Left colon (tissue), 2 donors: ENCODE data around the gene FOXJ3. TPM values are rescaled to one million over a fixed set of nuclear protein-coding genes. Genes with fewer than 3 reads are reported as not detected.

Experiments used
- ATAC-seq: fragments of 200-7000 bp; cut with Tn5 transposase; one replicate; pipeline ENCODE4 v1.9.1; 2020; ENCODE audit warnings: mild to moderate bottlenecking, moderate library complexity
- DNase-seq, 2 donors: peaks; one replicate each; pipeline ENCODE4 v3.0.0-alpha.2; 2020
- intact Hi-C, 2 donors: fragments of 100-400 bp; cut with DNase I in 1 of 2; cut with micrococcal nuclease in 1 of 2; formaldehyde crosslinking; loops; one replicate each; pipeline versions ENCODE4 v1.11.2 to v1.14.0; 2022; cut with DNase I, micrococcal nuclease
- total RNA-seq, 2 donors: library from RNA; stranded (reverse); fragmentation: NEBNext Ultra II Directional; extraction: Animal tissue kit (Norgen Biotek cat#: 25700); gene quantifications; one replicate each; pipeline ENCODE4 v1.2.1, GENCODE V29; 2021
- donor health status: DM: no; HTN: no; CAD: no.
- donor health status: DM: yes; HTN: yes; CAD: no.

The FOXJ3 gene
- total RNA-seq, 2 donors from 2014 or later, result 45.3 to 58.9 TPM

DNA sequence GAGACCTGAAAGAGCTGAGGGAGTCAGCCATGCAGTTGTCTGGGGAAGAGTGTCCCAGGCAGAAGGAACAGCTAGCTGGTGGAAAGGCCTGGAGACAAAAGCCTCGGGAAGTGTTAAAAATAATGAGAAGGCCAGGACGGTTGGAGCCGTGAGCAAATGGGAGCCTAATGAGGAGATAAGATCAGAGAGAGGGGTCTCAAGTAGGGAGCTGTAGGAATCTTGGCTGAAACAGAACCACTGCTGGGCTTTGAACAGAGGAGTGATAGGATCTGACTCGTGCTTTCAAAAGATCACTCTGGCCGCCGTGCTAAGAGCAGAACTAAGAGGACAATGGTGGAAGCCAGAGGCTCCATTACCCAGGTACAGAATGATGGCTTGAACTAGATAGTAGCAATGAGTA, 1.9 kb upstream of the FOXJ3 start:
- ATAC-seq, result no peak
- no peak for DNase-seq
- intact Hi-C loops, result loop anchor here in 1 of 2 donors (10.0 kb wide), 1 partner anchor 118 kb away; the partner anchor contains the start of genes PPCS and ZMYND12

DNA sequence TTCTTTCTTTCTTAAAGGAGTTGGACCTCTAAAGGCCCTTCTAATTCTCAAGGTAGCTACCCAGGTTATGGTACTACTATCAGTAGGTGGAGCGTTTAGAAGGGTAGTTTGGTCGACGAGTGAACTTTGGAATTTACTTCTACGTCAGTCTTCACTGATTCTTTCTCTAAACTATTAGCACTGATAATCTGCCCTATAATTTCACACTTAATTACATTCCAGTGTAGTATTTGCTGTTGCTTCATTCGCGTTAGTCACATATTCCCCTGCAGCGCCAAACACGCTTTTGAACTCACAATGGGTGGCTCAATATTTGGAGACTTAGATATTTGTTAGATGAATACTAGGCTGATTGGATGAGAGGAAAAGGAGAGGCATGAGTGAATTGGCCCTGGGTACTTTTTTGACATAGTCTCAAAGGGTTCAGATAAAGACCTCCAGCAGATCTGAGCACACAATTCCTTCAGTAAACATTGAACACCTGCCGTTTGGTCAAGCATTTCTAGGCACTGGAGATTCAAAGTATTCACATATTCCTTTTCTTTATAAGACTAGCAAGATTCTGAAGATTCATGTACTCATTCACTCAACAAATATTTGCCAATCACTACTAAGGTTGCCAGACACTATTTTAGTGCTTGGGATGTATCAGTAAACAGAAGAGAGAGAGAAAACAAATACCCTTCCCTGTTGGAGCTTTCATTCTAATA, 929 bp upstream of the FOXJ3 start:
- DNase-seq, result no peak
- intact Hi-C loops, result loop anchor here in 1 of 2 donors (10.0 kb wide), 1 partner anchor 119 kb away; the partner anchor contains the start of genes PPCS and ZMYND12
- peak; percentile 54 for ATAC-seq

DNA sequence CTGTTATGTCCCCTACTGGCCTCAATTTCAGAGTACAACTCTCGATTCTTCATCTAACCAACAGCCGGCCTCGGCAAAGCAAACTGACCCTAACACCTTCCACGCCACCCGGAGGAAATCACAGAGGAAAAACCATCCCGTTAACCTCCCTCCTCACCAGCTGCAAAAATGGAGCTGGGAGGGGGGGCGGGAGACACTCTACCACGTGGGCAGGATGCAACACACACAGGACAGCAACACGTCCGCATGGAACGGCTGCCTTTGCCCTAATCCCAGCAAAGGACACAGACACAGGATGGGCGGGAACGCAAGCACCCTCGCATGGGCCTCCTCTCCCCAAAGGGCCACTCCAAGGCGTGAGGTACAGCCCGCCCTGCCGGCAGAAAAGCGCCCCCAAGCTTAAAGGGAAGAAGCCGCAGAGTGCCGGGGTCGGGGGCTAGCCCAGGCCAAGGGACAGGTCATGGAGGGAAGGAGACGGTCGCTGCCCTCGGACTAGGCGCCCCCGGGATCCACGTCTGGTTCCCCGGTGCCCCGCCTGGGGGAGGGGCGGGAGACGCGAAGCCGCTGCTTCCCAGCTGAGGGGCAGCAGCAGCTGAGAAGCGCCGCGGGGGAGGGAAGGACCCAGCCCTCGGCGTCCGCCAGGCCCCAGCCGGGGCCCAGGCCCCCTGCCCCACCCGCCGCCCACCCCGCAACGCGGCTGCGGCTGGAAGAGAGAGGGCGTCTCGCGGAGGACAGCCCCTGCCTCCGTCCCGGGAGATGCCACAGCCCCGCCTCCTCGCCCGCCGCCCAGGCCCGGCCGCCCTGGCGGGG, 590 bp downstream of the FOXJ3 start:
- DNase-seq (peak; percentile 60 to 61), ATAC-seq (peak; percentile 51)
- intact Hi-C loops, result loop anchor here in 1 of 2 donors (10.0 kb wide), 1 partner anchor 120 kb away; the partner anchor contains the start of genes PPCS and ZMYND12

DNA sequence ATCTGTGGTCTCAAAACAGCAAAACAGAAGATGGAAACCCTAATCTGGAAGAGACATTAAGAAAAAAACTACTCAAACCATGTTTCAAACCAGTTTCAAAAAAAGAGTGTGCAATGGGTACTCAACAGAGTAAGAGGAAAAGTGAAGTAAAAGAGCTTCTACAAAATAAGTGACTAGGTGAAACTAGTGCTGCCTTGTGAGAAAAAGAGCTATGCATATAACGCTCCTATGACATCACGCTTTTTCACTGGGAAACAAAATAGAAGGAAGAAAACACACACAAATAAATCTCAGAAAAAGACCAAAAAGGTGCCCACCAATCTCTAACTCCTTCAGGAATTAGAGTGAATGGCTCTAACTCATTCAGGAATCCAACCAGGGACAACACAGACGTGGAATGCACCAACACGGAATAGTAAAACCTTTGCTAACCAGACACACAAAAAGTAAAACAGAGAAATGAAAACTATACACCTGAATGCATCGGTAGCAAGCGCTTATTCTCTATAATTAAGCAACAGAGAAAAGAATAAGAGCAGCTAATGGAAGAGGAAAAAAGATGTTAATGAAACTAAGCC, 1.3 kb downstream of the FOXJ3 start:
- no peak for DNase-seq
- intact Hi-C loops, result loop anchor here in 1 of 2 donors (10.0 kb wide), 1 partner anchor 121 kb away; the partner anchor contains the start of genes PPCS and ZMYND12

DNA sequence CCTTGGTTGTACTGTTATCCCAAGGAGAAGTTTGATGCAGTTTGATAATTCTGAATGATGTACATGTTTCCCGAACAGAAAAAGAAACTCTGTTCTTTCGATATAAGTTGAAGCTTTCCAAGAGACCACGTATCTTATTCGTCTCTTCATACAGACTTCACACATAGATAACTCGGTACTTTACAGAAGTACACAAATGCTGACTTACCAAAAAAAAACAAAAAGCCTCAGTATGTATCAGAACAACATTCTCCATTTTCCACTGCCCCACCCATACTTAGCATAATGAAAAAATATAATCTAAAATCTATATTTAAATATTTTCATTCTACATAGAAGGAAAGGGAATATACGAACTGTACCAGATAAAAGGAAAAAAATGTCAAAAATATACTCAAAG, 2.2 kb downstream of the FOXJ3 start:
- intact Hi-C loops, result loop anchor here in 1 of 2 donors (10.0 kb wide), 1 partner anchor 122 kb away; the partner anchor contains the start of genes PPCS and ZMYND12
- no peak for DNase-seq
- no peak for ATAC-seq

More for the DNA sequence above, 1.3 kb downstream of the FOXJ3 start:
- no peak for ATAC-seq

DNA sequence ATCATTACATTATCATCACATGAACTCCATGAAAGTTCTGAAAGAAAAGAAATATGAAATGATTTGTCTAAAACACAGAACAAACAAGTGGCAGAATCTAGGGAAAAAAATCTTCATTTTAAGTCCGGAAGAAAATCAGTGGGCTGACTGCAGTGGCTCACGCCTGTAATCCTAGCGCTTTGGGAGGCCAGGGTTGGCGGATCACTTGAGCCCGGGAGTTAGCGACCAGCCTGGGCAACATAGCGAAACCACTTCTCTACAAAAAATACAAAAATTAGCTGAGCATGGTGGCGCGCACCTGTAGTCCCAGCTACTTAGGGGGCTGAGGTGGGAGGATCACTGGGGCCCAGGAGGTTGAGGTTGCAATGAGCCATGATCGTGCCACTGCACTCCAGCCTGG, 4.8 kb downstream of the FOXJ3 start:
- intact Hi-C loops, result loop anchor here in 1 of 2 donors (10.0 kb wide), 1 partner anchor 125 kb away; the partner anchor contains the start of genes PPCS and ZMYND12
- DNase-seq (no peak), ATAC-seq (no peak)

DNA sequence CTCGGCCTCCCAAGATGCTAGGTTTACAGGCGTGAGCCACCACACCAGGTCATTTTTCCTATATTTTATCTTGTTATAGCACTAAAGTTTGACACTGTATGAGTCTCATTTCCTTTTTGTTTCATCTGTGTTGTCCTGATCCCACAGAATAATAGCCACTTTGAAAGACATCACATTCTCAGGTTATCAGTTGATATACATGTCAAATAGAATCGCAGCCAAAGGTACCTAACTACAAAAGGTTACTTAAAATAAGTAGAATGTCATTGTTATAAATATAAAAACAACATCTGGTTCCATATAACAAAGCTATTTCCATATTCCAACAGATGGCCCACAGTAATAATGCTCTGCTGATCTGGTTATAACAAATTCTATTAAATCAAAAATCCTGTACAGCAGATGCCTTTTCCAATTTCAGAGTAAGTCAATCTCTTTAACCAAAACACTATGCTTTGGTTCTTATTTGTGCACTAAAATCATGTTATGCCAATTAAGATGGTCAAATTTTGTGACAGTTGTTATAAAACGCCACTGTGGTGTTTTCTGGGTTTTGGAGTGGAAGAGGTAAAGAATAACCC, 6.0 kb downstream of the FOXJ3 start:
- intact Hi-C loops, result no loop called here
- DNase-seq, result no peak
- ATAC-seq, result no peak

DNA sequence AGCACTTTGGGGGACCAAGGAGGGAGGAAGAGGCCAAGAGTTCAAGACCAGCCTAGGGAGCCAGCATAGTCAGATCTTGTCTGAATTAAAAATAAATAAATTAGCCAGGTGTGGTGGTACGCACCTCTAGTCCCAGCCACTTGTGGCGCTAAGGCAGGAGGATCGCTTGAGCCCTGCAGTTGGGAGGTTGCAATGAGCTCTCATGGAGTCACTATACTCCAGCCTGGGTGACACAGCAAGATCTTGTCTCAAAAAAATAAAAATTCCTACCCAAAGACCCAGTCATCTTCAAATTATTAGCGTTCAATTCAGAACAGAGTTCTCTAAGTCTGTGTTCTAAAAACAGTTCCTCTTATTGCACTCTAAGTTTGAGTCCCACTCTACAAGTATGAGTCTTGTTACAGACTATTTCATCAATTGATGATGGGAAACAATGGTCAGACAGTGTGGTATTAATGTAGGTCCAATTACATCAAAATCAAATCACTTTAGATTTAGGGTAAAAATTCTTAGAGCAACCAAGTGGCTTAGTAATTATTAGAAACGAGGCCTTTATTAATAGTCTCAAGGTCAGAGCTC, 6.9 kb downstream of the FOXJ3 start:
- intact Hi-C loops, result no loop called here
- no peak for ATAC-seq
- no peak for DNase-seq

DNA sequence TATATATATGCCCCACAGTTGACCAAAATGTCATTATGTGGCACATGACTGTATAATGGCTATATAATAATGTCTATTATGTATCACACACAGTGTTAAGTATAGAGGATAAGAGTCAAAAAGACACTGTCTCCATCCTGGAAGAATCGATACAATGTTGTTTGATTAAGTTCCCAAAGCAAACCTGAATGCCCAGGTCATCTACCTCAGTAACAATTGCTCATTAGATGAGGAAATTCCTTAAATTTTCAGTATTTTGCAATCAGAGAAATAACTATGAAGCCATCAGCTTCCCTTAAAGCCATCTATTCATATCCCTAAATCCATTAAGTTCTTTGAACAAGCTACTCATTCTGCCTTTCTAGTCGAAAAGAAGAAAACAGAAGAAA, 10.0 kb downstream of the FOXJ3 start:
- intact Hi-C loops, result no loop called here

DNA sequence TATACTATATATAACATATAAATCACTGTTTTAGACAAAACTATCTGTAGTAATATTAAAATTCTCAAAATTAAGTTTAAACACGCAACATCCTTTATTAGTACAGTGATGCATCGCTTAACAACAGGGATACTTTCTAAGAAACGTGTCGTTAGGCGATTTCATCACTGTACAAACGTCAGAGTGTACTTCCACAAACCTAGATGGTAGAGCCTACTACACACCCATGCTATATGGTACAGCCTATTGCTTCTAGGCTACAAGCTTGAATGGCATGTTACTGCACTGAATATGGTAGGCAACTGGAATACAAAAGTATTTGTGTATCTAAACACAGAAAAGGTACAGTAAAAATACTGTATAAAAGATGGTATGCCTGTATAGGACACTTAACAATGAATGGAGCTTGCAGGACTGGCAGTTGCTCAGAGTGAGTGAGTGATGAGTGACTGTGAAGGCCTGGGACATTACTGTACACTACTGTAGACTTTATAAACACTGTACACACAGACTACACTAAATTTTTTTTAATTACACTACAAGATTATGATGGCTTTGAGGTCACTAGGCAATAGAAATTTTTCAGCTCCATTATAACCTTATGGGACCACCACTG, 10.5 kb downstream of the FOXJ3 start:
- DNase-seq, result no peak
- intact Hi-C loops, result no loop called here
- no peak for ATAC-seq

More for the DNA sequence above, 10.0 kb downstream of the FOXJ3 start:
- DNase-seq (no peak), ATAC-seq (no peak)

DNA sequence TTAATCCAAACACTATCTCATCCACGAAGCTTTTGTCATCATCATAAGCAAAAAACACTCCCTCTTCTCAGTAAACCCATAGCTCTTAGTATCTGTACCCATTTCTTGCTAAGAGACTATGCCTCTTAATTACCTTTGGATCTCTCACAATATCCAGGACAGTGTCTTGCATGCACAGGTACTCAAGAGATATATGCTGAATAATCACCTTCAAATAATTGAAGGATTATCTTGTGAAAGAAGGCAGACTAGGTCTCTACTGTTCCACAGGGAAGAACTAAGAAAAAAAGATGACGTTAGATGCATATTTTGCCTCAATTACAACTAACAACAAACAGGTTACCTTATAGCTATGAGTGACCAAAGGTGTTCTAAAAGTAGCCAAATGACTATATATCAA, 11.5 kb downstream of the FOXJ3 start:
- intact Hi-C loops, result no loop called here
- DNase-seq (no peak), ATAC-seq (no peak)

DNA sequence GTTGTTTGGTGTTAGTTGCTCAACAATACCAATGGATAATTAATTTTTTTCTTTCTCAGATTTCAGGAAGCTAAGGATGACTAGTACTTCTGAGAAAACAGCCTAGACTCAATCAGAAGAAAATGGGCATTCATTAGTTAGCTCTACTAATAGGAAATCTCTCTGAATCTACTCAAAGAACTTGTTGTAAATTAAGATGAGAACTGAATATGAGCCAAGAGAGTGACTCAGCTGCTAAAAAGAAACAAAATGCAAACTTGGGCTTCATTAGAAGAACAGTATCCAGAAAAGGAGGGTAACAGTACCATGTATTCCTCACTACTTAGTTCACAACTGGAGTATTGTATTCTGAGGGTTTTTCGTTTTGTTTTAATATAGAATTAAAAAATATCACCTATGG, 12.5 kb downstream of the FOXJ3 start:
- DNase-seq (no peak), ATAC-seq (no peak)
- intact Hi-C loops, result no loop called here

DNA sequence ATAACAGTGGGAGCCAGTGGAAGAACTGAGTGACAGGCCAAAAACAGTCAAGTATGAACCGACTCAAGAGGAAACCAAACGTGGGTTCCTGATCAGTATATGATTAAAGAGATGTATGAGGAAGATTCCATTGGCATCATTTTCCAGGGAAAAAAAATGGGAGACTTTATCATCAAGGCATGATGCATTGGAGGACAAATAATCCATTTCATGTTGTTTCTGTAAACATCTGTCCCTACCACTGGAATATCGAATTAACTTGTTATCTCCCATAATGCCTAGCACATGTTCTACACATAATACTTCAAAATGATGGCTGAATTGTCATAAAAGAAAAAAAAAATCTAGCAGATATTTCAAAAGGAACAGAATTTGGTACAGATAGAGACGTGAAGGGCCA, 13.3 kb downstream of the FOXJ3 start:
- no peak for ATAC-seq
- no peak for DNase-seq
- intact Hi-C loops, result no loop called here

DNA sequence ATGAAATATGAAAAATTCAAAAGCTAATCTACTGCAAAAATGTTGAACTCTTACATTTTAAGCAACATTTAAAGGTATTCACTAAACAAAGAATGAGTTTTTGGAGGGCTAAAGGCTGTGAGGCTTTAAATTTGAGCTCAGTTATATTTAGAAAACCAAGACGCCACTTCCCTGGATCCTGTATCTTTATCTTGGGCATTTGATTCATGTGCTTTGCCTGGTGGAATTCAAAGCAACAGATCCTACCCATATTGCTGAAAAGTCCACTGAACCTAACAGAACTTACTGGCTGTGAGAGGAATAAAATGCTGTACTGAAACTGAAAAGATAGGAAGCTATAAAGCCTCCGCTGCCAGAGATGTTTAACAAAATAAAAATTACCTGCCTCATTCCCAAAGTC, 14.3 kb downstream of the FOXJ3 start:
- DNase-seq (no peak), ATAC-seq (no peak)
- intact Hi-C loops, result no loop called here

DNA sequence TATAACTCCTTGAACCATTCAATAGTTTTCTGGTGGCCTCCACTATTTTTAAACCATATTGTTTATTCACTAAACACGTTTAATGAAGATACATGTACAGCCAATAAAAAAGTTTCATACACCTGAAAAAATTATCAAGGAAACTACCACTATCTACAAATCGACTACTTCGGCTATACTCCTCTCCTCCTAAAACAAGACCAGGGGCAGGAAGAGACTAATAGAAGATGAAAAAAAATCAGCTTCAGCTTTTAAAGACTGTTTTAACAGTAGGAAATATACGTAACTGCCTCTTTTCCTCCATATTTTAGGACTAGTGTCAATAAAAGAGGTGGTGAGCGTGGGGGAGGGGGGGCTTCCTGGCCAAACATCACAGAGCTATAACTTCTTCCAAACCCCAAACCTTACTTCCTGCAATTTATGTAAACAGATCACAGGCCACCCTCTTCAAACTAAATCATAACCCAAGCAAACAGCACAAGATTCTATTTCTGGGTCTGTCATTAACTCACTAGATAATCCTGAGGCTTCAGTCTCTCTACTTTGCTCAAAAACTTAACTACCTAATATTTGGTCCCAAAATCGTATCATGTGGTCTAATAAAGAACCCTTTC, 15.1 kb downstream of the FOXJ3 start:
- ATAC-seq (peak; percentile 33), DNase-seq (peak in 1 of 2 donors; percentile 66)
- intact Hi-C loops, result no loop called here

DNA sequence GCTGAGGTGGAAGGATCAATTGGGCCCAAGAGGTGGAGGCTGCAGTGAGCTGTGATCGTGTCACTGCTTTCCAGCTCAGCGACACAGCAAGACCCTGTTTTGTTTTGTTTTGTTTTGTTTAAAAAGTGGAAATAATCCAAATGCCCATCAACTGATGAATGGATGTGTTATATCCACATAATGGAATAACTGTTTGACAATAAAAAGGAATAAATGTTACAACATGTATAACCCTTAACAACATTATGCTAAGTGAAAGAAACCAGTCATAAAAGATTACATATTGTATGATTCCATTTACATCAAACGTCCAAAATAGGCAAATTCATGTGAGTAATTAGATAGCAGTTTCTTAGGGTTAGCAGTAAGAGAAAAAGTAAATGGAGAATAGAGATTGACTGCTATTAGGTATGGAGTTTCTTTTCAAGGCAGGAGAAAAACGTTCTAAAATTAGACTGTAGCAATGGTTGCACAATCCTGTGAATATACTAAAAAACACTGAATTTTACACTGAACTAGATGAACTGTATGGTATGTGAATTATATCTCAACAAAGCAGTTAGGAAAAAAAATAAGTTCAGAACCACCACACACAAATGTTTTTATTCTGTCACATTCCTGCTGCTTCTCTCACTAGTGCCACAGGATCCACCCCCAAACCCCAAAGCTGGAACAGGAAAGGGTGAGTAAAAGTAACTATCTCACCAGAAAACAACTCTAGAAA, 15.7 kb downstream of the FOXJ3 start:
- no peak for DNase-seq
- ATAC-seq, result no peak

DNA sequence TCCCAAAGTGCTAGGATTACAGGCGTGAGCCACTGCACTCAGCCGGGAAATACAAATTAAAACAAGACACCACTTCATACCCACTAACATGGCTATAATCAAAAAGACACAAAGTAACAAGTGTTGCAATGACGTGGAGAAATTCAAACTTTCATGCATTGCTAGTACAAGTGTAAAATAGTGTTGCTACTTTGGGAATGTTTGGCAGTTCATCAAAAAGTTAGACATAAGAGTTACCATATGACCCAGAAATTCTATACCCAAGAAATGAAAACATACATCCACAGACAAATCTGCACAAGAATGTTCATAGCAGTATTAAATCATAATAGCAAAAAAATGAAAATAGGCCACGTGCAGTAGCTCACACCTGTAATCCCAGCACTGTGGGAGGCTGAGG, 16.4 kb downstream of the FOXJ3 start:
- intact Hi-C loops, result no loop called here
- DNase-seq (no peak), ATAC-seq (no peak)

More for the DNA sequence above, 15.7 kb downstream of the FOXJ3 start:
- intact Hi-C loops, result no loop called here
